ENCODE results near the gene ACKR4.

DNA sequence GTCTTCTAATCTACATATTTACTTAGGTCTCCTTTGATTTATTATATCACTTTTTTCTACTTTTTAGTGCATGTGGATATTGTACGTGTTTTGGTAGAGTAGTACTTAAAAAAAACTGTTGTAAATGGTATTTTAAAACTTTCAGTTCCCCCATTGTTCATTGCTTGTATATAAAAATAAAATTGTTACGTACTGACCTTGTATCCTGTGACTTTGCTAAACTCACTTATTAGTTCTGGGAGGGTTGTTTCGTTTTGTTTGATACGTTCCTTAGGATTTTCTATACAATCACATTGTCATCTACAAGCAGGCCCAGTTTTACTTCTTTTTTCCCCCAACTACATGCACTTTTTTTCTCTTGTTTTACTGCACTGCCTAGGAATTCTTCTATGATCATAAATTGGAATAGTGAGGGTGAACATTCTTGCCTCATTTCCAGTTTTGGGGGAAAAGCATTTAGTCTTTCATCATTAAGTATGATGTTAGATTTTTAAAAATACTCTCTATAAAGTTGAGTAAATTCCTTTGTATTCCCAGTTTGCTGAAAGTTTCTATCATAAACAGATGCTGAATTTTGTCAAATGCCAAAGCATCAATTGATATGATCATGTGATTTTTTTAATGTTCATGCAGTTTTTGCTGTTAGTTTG, 33.5 kb upstream of the ACKR4 start:
- TF ChIP-seq, protein P1, sequence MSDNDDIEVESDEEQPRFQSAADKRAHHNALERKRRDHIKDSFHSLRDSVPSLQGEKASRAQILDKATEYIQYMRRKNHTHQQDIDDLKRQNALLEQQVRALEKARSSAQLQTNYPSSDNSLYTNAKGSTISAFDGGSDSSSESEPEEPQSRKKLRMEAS (IDR thresholded peaks at IDR 0.05; ENCODE audit: insufficient read depth, insufficient read length): no peak
- TF ChIP-seq, protein P2, sequence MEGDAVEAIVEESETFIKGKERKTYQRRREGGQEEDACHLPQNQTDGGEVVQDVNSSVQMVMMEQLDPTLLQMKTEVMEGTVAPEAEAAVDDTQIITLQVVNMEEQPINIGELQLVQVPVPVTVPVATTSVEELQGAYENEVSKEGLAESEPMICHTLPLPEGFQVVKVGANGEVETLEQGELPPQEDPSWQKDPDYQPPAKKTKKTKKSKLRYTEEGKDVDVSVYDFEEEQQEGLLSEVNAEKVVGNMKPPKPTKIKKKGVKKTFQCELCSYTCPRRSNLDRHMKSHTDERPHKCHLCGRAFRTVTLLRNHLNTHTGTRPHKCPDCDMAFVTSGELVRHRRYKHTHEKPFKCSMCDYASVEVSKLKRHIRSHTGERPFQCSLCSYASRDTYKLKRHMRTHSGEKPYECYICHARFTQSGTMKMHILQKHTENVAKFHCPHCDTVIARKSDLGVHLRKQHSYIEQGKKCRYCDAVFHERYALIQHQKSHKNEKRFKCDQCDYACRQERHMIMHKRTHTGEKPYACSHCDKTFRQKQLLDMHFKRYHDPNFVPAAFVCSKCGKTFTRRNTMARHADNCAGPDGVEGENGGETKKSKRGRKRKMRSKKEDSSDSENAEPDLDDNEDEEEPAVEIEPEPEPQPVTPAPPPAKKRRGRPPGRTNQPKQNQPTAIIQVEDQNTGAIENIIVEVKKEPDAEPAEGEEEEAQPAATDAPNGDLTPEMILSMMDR (IDR thresholded peaks at IDR 0.05; ENCODE audit: extremely low read depth in 1 of 2, insufficient read depth in 1 of 2, low read depth in 1 of 2, low read length in 2 of 2): no peak
- TF ChIP-seq POLR2A (IDR thresholded peaks at IDR 0.05; ENCODE audit: low read depth, low read length): no peak
- TF ChIP-seq EZH2 (IDR thresholded peaks at IDR 0.05; ENCODE audit: borderline replicate concordance, low read depth, low read length, severe bottlenecking): no peak
- TF ChIP-seq POLR2AphosphoS5 (IDR thresholded peaks at IDR 0.05; ENCODE audit: insufficient read depth, low read depth, low read length): no peak
- no peak for TF ChIP-seq MYC (IDR thresholded peaks at IDR 0.05; ENCODE audit: low read depth, low read length)
- TF ChIP-seq FOS (IDR thresholded peaks at IDR 0.05; ENCODE audit: borderline replicate concordance, insufficient read depth, low read length): no peak
